Embryonic facial prominence (tissue), 1 donor: ENCODE measurements around the gene PGRMC1.
A peak's percentile ranks its signal among the peaks of the same experiment; 100 is the strongest.
"Not testable (repeated sequence)": the region's sequence is repeated elsewhere in the genome, so short reads cannot be mapped to it uniquely, and the experiment has no call there.

Source experiments
- DNase-seq: peaks from one replicate; pipeline ENCODE4 v3.0.0-alpha.2; 2016; ENCODE audit errors: extremely low spot score

PGRMC1 gene

DNA sequence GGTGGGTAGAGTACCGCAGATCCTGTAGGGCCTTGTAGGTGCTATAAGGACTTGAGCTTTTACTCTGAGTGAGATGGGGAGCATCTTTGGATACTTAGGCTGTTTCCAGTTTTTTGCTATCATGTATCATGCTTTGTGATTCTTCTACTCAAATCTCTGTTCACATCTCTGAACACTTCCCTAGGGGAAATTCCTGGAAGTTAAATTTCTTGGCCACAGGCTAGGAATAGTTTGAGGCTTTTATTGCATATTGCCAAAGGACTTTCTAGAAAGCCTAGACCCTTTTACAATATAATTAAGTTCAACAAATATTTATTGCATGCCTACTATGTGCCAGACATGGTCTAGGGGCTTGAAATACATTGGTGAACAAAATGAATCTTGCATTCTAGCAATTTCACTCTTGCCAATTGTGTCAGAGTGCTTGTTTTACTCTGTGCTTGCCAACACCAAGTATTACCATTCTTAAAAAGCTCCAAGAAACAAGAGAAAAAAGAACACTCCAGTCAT is 4.1 kb upstream of the PGRMC1 start:
- DNase-seq: no peak

DNA sequence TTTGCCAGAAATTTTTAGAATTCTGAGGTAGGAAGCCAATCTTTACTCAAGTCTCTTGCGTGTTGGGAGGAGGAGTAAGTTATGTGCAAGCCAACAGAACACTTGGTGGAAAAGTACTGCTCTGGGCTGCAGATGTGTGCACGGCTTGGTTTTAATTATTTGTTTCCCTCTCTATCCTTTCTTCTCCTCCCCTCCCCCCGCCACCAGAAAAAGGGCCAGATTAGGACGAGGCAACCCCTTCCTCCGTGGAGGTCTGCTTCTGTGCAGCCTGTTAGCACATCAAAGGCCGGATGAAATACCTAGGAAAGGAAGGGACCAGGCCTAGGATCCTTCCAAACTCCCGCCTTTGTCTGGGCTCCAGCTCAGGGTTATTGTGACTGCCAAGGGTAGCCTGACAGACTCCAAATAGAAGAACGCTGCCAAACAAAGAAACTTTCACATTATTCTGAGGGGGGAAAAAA is 1.0 kb upstream of the PGRMC1 start:
- peak; percentile 34 for DNase-seq

DNA sequence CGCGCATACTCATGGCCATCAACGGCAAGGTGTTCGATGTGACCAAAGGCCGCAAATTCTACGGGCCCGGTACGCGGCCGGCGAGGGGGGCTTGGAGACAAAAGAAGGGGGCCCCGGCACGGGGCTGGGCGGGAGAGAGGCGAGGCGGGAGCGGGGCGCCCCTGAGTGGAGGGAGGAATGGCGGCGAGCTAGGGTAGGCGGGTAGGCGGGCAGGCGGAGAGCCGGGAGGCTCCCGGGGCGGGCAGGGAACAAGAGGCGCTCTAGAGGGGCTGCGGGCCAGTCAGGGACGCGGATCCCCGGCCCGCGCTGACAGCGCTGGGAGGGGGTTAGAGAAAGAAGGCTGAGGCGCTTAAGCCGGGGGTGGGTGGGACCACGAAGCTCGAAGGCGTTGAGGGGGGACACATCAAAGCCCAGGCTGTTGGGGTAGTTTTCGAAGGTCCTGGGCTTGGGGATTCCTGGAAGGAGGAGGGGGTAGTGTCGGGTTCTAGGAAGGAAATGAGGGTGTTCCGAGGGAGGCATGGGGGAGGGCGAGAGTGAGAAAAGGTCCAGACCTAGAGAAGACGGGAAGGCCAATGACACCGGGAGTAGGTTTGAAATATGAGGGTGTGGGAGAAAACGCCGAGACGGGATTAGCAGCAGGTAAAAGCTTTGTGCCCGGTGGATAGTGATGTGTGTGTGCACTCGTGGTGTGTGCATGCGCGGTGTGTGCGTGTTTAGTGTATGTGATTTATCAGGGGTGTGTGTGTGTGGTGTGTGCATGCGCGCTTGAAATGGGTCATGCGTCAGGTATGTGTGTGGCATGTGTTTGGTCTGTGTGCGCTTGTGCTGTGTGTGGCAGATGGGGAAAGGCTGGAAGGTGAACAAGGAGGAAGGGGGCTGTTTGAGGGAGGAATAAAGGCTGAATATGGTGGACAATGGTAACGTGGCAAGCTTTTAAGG is 807 bp downstream of the PGRMC1 start:
- DNase-seq: no peak

DNA sequence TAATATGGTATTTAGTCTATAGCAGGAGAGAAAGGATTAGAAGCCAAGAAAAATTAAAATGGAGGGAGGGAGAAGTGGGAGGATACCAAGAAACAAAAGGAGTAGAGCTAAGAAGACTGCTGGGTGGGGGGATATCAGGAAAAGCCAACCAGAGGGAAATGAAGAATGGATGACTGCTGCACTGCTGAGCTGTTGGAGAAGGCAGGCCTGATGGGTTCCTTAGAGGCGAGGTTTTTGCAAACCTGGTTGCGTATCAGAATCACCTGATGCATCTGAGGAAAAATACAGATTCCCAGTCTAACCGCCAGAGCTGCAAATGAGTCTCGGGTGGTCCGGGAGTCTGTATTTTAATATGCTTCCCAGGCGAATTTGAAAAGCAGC is 1.5 kb downstream of the PGRMC1 start:
- DNase-seq: no peak

DNA sequence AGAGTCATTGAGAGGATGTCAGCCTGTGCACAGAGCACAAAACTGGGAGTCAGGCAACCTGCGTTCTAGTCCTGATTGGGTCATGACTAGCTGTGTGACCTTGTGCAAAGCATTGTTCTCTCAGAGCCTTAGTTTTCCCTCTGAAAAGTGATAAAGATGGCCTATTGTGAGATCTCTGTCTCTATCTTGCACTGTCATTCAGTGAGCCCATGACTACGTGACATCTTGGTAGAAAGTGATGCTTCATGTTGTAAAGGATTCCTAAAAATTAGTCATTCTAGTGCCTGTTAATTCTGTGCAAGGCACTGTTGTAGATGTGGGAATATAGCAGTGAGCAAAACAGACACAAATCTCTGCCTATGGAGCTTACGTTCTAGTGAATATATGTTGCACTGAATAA is 2.5 kb downstream of the PGRMC1 start:
- no peak for DNase-seq

DNA sequence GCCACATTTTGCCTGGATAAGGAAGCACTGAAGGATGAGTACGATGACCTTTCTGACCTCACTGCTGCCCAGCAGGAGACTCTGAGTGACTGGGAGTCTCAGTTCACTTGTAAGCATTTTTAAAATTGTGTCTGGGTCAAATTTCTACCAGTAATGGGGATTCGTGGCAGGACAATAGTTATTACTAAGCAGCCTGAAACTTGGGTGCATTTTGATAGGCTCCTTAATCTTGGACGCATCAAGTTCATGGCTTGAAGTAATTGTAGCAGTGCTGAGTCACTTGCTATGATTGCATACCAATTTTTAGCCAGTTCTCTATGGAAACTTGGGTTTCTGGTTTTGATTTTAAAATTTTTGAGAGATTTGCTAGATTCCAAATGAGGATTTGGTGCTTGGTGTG is 4.3 kb downstream of the PGRMC1 start:
- DNase-seq: no peak

DNA sequence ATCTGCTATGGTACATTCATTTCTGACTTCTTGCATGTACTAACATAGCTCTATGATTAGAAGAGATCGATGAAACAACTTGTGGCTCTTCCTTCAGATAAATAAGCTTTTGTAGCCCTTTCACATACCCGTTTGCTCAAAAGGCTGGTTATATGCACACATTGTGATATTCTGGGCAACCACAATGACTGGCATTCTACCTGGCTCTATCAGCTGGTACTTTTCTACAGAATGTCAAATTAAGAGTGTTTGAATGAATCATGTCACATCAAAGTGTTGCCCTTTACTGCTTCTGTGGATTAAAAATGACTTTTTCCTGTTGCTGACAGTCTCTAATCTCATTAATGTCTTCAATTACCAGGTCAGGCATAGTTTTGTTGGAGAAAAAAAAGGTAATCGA is 11.6 kb downstream of the PGRMC1 start:
- no peak for DNase-seq

DNA sequence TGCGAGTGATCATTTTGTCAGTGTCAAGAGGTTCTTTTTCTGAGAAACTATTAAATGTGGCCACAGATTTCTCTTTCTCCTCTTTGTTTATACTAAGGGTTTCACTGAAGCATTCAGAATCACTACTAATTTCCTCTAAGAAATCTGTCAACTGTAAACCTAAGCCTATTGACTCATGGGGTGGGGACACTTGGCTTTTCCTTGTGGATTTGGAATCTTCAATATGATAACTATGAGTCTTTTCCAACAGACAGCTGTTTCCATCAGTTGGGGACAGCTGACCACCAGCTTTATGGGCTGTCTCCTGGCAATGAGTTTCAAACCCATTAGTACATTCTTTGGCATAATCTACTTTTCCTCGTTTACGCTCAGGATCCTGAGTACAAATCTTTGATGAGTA is 13.8 kb downstream of the PGRMC1 start:
- no peak for DNase-seq

DNA sequence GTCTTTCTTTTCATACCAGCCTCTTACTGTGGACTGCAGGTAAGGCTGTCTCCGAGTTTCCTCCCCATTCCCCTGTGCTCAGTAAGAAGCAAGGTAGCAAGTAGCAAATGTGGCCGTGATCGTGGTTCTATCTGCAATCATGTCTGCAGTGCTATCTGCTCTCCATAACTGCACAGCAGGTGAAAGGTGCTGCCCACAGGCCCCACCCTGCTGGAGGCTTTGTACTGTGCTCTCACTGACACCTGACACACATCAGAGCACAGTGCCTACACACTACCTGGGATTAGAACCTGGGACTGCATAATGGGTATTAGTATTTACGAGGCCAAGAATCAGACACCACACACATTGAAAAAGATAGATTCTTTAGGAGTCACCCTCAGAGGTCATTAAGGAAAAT is 15.3 kb downstream of the PGRMC1 start:
- no peak for DNase-seq

DNA sequence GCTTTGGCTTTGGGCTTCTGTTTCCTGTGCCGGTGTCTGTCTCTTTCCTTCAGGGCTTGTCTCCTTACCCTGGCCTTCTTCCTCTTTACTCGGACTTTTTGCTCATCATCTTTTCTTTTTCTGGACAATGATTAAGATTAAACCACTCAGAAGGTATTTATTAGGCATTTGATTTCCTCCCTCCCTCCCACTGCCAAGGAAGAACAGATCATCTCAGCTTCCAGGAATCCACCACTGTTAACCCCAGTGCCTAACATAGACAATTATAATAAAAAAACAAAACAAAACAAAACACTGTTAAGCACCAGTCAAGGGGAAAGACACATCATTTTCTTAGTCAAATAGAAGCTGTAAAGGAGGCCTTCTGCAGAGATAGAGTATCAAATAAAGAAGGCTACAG is 16.6 kb downstream of the PGRMC1 start:
- DNase-seq: no peak

DNA sequence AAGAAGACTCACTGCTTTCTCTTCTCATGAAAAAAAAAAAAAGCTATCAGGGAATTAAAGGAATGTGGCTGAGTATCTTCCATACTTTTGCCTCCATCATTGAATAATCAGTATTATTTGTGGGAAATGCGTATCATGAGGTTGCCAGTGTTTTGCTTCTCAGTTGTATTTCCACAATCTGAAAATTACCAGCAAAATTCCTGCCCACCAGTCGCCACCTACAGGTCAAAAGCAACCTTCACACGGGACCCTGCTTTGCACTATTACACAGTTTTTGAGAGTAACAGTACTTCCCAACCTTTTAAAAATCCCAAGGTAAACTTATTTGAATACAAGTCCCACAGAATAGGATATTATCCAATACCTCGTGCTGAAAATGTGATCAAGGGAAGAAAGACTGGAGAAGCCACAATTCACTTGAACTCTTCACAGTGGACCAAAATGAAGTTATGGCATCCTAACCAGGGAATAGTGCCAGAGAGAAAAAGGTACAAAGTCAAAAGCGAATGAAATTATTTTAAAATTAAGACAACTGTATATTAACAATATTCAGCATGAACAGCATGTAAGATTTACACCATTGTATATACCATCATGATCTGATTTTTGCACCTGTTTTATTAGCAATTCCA is 30.4 kb downstream of the PGRMC1 start:
- no peak for DNase-seq

DNA sequence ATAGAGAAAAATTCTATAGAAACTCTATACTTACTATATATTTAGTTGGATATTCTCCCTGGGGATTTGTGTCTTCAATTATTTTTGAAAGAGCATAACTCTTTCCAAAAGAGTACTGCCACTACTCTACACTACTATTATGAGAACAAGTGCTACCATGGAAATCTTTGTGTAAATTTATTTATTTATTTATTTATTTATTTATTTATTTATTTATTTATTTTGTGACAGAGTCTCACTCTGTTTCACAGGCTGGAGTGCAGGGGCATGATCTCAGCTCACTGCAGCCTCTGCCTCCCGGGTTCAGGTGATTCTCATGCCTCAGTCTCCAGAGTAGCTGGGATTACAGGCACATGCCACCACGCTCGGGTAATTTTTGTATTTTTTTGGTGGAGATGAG is 31.0 kb downstream of the PGRMC1 start:
- DNase-seq: not testable (repeated sequence)

DNA sequence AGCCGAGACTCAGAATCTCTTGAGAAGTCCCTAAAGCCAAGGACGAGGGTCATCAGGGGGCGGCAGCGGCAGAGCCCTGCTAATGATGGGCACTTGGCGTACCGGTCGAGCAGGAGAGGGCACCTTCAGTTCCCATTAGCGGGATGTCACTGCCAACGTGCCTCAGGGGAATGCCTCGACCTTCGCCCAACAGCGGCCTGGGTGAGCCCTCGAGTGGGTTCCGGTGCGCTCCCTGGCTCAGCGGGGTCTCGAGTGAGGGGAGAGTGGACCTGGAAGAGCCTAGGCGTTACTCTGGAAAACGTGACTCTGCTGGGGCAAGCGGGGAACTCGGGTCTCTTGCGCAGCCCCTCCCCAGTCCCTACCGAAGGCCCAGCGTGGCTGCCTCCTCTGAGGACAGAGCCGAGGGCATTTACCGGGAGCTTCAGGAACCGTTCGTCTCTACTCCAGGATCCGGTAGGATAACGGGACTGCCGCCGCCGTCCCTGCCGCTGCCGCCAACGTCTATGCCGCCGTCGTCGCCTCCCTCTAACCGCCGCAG is 36.9 kb downstream of the PGRMC1 start:
- DNase-seq: no peak

DNA sequence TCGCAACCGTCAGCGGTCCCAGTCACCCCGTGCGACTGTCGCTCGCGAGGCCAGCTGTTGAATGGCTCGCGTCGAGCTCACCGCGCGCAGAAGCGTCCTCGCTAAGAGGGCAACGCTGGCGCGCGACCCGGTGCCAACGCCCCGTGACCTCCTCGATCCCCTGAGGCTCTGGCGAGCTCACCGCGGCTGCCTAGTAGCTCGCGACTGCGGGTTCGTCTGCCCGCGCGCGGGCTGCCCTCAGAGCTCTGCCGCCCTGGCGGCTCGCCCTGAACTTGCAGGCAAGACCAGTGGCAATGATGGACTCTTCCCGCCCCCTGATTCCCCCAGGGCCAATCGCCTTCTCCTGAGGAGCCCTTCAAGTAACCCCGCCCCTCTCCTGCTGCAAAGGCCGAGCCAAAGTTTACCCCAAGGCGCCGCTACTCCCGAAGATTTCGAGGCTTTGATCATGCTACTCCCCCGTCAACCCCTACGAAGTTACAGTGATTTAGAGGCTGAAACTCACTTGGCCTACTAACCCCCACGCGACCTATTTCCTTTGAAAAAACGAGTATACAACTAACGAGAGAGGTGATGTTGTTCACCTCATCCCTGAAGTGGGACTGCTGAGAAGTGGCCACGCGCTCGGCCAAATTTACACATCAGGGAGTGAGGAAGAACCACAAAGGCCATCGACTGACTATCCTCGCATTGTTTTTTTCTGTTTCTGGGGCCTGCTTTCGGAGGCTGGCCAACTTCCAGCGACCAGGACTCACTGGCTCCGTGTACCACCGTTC is 37.5 kb downstream of the PGRMC1 start:
- DNase-seq: no peak

DNA sequence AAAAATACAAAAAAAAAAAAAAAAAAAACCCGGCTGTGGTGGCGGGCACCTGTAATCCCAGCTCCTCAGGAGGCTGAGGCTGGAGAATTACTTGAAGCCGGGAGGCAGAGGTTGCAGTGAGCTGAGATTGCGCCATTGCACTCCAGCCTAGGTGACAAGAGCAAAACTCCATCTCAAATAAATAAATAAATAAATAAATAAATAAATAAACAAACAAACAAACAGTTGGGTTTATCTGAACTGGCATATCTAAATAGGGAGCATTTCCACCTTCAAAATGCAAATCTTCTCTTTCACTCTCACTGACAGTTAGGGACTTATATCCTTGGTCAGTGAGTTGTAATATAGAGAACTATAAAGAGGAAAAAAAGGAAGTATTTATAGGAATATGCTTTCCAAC is 46.3 kb downstream of the PGRMC1 start:
- DNase-seq: not testable (repeated sequence)

DNA sequence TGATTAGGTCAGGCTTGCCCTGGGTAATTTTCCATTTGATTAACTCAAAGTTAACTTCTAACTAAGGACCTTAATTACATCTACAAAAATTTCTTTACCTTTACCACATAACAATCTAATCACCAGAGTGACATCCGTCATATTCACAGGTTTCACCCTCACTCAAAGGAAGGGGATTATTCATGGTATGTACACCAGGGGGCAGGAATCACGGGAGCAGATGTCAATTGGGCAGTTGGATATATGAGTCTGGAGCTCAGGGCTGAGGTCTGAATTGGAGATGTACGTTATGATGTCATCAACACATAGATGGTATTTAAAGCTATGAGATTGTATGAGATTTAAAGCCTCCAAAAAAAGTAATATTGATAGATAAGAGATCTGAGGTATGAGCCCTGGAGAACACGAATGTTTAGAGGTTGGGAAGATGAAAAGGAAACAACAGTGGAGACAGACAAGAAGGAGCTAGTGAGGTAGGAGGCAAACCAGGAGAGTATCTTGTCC is 52.9 kb downstream of the PGRMC1 start:
- no peak for DNase-seq

DNA sequence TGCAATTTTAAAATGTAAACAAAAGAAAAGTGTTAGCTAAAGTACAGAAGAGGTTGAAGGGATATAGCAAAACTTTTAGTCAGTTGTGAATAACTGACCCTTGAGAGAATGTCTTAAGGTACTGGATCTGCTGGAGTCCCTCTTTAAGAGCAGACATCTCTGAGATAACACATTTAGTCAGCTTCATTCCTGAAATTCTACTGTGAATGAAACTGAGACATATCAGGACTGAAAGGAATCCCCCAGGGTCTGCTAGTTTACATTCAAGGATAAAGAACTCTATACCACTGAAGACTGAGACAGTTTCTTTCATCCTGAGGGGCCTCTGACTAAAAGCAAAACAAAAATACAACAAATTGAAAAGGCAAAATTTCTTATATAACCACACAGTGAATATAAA is 54.4 kb downstream of the PGRMC1 start:
- DNase-seq: no peak

DNA sequence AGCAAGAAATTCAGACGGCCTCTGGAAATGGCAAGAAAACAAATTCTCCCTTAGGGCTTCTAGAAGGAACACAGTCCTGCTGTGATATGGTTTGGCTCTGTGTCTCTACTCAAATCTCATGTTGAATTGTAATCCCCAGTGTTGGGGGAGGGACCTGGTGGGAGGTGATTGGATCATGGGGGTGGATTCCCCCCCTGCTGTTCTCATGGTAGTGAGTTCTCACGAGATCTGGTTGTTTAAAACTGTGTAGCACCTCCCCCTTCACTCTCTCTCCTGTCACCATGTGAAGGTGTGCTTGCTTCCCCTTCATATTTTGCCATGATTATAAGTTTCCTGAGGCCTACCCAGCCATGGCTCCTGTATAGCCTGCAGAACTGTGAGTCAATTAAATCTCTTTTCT is 55.2 kb downstream of the PGRMC1 start:
- not testable (repeated sequence) for DNase-seq

DNA sequence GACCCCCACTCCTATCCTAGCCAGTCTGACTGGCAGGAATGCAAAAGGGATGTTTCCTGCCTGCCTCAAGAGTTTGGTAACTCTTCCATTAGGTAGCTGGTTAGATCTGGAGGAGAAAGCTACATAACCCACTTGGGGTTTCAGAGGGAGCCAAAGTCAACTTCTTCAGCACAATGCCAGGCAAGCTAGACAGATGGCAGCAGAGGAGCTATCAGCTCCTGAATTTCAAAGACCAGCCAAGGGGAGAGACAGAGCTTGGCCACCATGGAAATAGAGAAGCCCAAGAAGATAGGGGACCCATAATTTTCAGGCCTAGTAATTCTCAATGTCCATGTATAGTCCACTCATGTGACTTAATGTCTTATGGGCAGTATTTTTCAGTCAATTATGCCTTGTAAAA is 56.4 kb downstream of the PGRMC1 start:
- DNase-seq: no peak
